IPS-NIHi7 (cell line): ENCODE measurements around the gene SAT2.

Experiments
- DNase-seq: peaks from one replicate; pipeline ENCODE4 v3.0.0; 2012; ENCODE audit warnings: mixed read lengths; ENCODE audit errors: extremely low spot score

Gene SAT2

GRCh38 chr17:7576432-7576937, 51.1 kb downstream of the SAT2 start:
- no peak for DNase-seq
